HPDE6-E6E7 (cell line): ENCODE data around the gene COG1.

Source experiments
- DNase-seq: peaks from one replicate; pipeline ENCODE4 v3.0.0; 2011; ENCODE audit warnings: missing footprints; ENCODE audit errors: extremely low spot score

The COG1 gene

DNA sequence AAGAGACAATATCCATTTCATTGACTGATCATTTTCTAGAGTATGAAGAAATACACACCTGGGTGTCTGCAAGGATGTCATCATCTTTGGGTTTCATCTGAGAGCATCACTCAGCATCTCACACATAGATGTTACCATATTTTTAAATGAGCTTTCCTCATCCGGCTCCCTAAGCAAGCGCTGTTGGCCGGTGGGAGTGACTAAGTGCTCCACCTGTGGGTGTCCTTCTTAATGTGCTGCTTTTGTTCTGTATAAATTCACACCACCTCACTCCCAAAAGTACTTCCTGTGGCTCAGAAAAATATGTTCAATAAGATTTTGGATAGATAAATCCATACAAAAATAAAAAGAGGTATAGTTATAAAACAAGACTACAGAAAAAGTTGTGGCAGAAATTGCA lies 20.6 kb upstream of the COG1 start:
- no peak for DNase-seq

DNA sequence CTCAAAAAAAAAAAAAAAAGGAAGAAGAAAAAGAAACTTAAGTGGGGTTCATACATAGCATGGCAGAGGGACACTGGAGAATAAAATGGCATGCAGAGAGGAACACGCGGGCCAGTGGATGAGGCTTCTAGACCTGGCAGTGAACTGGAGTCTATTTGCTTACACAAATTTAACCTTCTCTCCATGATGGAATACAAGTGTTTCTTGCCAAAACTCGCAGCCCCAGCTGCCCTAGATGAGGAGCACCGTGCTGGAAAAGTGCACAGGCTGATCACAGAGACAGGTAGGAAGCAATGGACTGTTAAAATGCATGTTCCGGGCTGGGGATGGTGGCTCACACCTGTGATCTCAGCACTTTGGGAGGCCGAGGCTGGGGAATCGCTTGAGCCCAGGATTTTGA lies 18.7 kb upstream of the COG1 start:
- no peak for DNase-seq

DNA sequence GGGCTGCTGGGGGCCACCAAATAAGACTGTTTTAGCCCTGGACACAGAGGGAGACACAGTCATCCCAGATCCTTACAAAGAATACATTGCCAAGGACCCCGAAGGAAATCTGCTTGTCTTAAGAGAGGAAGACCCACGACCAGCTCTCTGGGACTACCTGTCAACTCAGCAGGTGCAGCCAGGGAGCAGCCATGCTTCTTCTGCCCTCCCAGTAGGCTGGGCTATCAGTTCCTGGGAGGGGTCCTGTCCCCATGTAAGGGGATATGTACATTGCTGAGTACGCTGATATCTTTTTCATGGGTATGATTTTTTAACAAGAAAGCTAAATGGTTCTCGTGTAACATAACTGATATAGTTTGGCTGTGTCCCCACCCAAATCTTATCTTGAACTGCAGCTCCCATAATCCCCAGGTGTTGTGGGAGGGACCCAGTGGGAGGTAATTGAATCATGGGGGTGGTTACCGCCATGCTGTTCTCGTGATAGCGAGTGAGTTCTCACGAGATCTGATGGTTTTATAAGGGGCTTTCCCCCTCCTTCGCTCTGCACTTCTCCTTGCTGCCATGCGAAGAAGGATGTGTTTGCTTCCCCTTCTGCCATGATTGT lies 16.8 kb upstream of the COG1 start:
- DNase-seq, result no peak

DNA sequence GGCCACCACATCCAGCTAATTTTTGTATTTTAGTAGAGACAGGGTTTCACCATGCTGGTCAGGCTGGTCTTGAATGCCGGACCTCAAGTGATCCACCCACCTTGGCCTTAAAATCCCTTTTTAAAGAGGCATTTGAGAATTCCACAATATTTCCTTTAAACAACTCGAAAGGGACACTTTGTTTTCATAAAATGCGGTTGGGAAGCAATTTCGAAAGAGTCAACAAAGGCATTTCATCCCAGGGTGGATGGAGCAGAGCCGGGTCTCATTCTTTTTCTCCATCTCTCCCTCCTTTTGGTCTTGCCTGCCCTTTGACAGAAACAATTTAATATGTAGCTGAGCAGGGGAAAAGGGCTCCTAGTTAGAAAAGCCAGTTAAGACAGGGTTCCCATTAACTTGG lies 13.5 kb upstream of the COG1 start:
- DNase-seq, result no peak

DNA sequence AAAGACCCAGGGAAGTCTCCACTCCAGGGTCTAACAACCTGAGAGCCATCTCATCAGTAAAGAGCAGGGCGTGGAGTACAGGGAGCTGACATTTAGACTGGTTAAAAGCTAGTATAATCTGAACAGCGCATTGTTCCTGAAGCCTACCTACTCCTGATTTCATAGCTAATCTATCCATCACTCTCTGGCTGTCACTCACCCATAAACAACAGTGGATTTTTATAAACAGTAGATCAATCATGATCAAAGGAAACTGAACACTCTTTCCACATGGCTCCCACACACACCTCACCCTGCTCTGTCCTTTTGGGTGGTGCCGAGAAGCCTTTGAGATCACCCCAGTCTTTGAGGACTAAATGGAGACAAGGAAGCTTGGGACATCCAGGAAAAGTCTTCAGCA lies 13.0 kb upstream of the COG1 start:
- DNase-seq, result no peak

DNA sequence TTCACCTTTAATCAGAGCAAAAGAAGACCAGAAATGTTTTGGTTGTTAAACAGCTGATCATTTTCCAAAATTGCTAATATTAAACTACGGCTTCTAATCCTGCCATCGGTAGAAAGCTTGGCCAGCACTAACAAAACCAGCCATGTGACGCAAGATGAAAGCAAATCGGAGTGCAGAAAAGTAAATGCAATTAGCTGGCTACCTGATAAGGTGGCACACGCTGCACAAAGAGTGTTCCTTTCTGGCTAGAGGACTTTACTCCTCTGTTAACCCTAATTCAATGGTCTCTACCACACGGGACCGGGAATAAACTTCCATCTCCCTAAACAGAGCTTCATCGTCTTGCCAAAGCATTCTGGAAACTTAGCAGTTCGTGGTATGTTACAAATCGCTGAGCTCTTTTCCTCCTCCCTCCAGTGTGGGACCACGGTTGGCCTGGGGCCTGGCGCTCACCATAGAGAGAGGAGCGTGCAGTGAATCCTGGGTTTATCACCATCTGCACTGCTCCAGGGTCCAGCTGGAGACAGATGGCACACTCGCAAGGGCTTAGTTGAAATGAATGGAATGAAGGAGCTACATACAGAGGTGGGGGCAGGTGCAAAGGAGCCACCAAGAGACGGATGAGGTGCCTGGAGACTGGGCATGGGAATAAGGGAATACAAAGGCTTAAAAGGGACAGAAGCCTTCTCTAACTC lies 10.1 kb upstream of the COG1 start:
- DNase-seq, result no peak

DNA sequence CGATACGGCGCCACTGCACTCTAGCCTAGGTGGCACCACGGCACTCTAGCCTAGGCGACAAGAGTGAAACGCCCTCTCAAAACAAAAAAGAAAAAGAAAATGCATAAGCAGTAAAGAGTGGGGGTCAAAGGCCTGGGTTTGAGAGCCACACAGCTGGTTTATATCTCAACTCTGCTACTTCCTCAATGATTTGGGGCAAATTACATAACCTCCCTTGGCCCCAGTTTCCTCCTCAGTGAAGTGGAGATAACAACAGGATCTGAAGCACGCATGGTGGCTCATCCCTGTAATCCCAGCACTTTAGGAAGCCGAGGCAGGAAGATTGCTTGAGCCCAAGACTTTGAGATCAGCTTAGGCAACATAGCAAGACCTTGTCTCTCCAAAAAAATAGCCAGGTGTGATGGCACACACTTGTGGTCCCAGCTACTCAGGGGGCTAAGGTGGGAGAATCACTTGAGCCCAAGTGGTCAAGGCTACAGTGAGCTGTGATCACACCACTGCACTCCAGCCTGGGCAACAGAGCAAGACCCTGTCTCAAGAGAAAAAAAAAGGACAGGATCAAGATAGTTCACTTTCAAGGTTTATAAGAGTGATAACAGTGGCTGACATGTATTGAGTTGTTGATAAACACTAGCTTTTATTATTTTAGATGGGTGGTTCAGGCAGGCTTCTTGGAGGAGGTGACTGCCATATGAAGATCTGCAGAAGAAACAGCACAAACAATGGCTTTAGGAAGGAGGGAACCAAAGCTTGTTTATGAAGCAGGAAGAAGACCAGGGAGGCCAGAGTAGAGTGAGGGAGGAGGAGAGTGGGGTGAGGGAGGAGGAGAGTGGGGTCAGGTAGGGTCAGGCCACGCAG lies 8.5 kb upstream of the COG1 start:
- no peak for DNase-seq

DNA sequence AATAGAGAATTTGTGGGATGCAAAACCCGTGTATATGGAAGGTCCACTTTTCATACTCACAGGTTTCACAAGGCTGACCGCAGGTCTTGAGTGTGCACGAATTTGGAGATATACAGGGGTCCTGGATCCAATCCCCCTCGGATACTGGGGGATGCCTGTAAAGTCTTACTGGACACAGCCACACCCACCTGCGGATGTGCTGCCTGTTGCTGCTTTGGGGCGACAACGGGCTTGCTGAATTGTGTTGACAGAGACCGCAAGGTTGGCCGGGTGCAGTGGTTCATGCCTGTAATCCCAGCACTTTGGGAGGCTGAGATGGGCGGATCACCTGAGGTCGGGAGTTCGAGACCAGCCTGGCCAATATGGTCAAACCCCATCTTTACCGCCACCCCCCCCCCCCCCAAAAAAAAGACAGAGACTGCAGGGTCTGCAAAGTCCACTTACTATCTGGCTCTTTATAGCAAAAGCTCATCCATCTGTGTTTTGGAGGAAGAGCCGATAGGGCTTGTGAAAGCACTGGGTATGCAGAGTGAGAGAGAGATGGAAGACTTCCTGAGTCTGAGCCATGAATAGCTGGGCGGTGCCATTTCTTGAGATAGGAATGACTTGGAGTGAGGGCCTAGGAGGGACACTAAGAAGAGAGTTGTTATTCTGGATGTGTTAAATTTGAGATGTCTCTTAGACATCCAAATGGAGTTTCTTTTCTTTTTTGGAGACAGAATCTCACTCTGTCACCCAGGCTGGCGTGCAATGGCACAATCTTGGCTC lies 6.4 kb upstream of the COG1 start:
- DNase-seq, result no peak

DNA sequence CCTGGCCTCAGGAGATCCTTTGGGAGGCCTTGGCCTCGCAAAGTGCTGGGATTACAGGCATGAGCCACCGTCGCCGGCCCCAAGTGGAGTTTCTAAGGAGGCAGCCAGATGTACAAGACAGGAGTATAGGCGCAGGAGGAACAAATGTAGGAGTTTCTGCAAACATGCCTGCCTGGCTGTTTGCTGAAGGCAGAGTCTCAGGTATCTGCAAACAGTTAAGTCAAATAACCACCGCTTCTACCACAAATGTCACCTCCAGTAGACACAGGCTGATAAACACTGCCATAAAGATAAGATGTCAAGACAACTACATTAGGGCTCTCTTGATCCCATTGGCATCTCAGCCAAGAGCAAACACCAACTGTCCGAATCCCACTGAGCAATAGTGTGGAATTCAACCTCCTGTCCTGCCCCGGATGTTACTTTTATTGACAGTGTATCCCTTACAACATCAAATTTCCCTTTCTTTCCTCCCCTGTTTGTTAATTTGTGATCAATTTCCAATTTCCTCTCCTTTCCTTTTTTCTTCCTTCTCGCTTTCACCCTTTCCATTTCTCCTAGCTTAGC lies 5.6 kb upstream of the COG1 start:
- no peak for DNase-seq

DNA sequence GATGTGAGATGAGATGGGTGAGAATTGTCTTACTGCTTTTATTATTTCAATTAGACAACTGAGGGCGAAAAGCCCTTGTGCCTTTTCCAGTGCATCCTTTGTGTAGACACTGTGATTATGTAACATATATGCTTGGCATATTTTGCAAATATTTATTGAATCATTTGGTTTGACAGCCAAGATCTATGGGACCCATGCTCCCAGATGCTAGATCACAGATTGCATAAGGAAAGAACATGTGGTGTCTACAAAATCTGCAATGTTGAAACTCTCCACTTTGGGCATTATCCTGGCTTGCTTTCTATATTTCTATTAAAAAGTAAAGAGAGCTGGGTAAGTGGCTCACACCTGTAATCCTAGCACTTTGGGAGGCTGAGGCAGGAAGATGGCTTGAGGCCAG lies 4.8 kb upstream of the COG1 start:
- no peak for DNase-seq

DNA sequence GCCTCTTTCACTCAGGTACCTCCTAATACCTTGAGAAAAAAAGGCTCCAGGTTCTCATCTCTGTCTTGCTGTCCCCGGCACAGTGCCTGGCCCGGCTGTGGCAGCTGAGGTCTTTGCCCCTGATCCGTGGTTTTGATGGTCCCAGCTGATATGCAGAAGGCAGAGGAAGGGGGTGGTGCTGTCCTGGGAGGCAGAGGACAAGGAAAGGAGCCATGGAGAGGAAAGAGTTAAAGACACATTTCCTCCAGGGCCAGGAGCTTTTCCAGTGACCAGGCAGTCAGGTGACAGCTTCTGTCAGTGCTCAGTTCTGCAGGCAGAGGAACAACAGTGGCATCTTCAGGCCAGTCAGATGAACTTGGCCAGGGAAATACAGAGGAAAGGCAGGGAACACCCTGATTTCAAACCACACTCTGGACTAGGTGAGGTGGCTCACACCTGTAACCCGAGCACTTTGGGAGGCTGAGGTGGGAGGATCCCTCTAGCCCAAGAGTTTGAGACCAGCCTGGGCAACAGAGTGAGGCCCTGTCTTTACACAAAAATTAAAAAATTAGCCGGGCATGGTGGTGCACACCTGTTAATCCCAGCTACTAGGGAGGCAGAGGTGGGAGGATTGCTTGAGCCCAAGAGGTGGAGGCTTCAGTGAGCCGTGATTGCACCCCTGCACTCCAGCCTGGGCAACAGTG lies 3.3 kb upstream of the COG1 start:
- DNase-seq, result peak; percentile 48

DNA sequence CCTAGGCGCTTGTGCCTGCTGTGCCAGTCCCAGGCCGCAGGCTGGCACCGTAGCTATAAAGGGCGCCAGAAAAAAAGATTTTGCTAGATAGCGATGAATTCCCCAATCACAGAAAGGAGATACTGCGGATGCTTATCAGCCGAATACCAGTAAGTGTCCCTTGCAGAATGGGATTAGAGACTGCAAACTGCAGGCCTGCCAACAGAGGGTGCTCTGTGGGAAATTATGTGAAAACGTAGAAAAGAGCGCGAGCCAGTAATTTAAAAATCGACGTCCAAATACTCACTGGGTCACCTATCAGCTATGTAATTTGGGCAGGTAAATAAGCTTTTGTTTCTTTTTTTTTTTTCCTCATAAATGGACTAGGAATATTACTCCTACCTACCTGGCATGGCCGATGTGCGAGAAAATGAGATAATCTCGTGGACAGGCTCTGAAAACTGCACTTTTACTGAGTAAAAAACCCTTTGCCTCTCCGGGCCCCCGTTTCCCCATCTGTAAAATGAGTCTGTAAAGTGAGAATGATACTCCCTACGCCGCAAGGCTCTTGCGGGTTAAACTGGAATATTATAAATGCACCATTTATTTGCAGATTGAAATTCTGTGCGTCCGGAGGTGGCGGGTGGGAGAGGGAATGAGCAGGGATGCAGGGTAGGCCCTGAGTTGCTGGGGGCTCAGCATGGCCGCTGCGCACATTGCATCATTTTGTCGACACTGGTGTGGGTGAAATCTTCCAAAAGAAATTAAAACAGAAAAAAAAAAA lies 1.2 kb upstream of the COG1 start:
- peak; percentile 50 for DNase-seq

DNA sequence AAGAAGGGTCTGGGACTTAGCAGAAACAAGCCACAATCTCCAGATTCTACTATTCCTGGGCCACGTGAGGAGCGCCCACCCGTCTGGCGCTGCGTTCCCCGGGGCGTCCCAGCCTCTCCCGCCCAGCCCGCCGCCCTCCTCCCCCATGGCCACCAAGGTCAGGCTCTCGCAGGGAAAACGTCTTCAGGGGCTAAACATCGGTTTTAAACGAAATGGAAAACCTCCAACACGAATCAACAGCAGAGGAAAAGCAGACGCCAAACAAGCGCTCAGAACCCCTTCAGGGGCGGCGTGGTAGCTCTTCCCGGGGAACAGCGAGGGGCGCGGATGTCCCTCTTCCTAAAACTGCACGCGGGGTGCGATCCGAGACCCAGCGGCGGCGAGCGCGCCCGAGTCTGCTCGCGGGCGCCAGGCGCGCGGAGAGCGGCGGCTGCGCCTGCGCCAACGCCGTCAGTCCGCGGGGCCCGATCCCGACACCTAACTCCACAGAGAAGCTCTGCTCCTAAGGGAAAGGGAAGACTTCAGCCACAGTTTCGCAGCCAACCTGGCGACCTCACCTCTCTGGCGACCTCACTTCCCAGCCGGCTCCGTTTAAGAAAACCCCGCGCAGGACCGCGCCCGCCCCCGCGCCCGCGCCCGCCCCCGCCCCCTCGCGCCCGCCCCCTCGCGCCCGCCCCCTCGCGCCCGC lies 505 bp upstream of the COG1 start:
- peak; percentile 85 for DNase-seq

DNA sequence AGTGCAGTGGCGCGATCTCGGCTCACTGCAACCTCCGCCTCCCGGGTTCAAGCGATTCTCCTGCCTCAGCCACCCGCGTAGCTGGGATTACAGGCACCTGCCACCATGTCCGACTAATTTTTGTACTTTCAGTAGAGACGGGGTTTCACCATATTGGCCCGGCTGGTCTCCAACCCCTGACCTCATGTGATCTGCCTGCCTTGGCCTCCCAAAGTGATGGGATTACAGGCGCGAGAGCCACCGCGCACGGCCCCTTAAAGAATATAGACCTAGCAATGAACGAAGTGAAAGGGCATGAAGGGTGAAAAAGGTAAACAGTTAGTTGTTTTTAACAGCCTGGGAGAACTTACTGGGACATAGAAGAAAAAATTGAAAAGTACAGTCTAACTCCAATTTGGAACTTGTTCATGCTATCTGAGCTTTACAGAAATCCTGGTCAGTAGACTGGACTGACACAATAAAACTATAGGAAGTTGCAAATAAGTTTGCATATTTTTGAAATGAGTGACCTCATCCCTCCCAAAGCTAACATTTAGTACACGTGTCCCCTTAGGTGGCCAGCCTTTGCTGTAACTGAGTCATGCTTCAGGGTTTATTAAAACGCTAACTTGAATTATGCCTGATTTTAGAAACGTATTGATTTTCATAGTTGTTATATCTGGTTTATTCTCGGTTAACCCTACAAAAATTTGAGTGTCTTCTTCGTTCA lies 1.8 kb downstream of the COG1 start:
- DNase-seq, result no peak

DNA sequence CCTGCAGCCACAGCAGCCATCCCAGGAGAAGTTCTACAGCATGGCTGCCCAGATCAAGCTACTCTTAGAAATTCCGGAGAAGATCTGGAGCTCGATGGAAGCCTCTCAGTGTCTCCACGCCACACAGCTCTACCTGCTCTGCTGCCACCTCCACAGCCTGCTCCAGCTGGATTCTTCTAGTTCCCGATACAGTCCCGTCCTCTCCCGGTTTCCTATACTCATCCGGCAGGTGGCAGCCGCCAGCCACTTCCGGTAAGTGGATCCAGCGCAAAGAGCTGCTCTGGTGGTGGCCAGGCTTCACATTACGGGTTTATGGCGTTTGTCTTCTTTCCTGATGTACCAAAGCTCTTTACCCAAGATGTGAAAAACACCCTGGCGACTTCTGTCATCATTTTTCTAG lies 3.6 kb downstream of the COG1 start:
- DNase-seq, result no peak

DNA sequence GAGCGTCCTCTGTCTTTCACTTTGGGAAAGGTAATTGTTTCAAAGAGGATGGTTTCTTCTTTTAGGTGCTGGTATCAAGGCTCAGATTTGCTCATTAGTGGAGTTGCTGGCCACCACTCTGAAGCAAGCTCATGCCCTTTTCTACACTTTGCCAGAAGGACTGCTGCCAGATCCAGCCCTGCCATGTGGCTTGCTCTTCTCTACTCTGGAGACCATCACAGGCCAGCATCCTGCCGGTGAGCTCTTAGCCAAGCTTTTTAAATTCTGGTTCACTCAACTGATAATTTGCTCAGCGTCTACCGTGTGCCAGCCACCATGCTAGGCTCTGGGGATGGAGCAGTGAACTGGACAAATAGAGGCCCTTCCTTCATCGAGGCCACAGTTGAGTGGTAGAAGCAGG lies 4.3 kb downstream of the COG1 start:
- DNase-seq, result no peak

DNA sequence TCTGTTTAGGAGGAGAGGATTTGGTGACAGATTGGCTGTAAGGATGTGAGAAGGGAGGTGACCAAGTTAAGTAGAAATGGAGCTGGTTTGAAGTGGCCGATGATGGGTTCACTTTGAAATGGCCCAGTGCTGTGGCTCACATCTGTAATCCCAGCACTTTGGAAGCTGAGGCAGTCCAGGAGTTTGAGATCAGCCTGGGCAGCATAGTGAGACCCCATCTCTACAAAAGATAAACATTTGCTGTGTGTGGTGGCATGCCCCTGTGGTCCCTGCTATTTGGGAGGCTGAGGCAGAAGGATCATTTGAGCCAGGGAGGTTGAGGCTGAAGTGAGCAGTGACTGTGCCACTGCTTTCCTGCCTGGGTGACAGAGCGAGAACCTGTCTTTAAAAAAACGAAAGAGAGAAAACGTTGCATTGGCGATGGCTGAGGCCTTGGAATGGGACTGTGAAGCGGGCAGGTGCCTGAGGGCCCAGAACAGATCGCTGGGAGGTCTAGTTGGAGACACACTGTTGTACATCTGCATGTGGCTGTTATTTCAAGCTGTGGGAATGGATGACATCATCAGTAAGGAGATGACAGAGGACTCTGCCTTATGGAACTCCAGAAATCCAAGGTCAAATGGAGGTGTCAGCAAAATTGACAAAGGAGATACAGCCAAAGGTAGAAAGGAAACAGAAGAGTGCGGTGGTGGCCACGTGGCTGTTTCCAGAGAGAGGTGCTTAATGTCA lies 5.5 kb downstream of the COG1 start:
- DNase-seq, result no peak

DNA sequence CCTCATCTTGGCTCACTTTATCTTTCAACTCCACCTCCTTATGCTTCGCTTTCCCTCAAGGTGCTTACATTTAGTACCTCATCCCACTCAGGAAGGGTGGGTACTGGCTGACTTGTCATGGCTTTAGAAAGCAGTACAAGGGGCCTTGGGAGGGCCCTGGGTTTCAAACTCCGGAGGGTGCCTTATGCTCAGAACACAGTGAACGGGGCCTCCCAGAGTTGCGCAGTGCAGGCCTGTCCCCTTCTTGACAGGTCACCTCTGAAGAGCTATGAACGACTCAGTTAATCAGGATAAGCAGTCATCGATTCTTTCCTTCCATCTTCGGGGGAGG lies 6.0 kb downstream of the COG1 start:
- DNase-seq, result no peak
